ENCODE data around the gene PRR22.
"Not testable (repeated sequence)": the region's sequence is repeated elsewhere in the genome, so short reads cannot be mapped to it uniquely, and the experiment has no call there.

PRR22 gene

DNA sequence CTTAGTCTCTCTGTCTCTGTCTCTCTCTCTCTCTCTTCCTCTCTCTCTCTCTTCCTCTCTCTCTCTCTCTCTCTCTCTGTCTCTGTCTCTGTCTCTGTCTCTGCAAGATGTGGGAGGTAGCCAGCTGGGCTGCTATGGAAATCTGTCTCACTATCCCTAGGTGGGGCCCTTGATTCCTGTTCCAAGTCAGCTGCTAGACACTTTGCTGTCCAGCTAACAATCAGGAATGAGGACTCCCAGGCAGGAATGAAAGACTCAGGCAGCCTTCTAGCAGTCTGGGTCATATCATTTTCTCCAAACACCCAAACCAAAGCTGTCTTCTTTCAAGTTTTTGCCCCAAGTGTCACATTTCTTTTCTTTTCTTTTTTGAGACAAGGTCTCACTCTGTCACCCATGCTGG lies 40.9 kb downstream of the PRR22 start:
- no peak for DNase-seq (ENCODE audit: low read depth)
- no peak overlapping the region for H3K4me3 ChIP-seq (ENCODE audit: low read depth, low read length)
- TF ChIP-seq POLR2A (IDR thresholded peaks at IDR 0.05; ENCODE audit: extremely low read depth, insufficient read length) (no peak), MAX (IDR thresholded peaks at IDR 0.05; ENCODE audit: low read depth, low read length) (no peak), CTCF (IDR thresholded peaks at IDR 0.05; ENCODE audit: low read depth, low read length) (no peak), MYC (IDR thresholded peaks at IDR 0.05; ENCODE audit: low read depth, low read length) (no peak)

DNA sequence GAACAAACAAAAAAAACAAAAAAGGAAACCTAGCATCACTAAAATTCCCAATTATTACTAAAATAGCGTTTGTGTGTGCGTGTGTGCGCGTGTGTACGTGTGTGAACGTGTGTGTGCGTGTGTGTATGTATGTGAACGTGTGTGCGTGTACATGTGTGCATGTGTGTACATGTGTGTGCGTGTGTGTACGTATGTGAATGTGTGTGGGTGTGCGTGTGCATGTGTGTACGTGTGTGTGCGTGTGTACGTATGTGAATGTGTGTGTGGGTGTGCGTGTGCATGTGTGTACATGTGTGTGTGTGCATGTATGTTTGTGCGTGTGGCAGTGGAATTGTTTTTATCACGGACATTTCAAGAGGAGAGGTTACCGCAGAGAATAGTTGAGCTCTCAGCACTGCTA lies 42.5 kb downstream of the PRR22 start:
- H3K4me3 ChIP-seq (ENCODE audit: low read depth, low read length) = no peak overlapping the region
- DNase-seq (ENCODE audit: low read depth) = no peak
- TF ChIP-seq CTCF (IDR thresholded peaks at IDR 0.05; ENCODE audit: low read depth, low read length) (no peak), MAX (IDR thresholded peaks at IDR 0.05; ENCODE audit: low read depth, low read length) (no peak), POLR2A (IDR thresholded peaks at IDR 0.05; ENCODE audit: extremely low read depth, insufficient read length) (no peak), MYC (IDR thresholded peaks at IDR 0.05; ENCODE audit: low read depth, low read length) (no peak)

DNA sequence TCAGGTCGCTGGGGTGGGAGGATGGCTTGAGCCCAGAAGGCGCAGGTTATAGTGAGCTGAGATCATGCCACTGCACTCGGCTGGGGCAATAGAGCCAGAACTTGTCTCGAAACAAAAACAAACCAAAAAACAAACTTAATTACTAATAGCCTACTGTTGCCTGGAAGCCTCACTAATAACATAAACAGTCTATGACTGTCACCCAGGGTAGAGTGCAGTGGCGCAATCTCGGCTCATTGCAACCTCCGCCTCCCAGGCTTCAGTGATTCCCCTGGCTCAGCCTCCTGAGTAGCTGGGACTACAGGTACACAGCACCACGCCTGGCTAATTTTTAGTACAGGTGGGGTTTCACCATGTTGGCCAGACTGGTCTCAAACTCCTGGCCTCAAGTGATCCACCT lies 46.1 kb downstream of the PRR22 start:
- no peak overlapping the region for H3K4me3 ChIP-seq (ENCODE audit: low read depth, low read length)
- TF ChIP-seq POLR2A (IDR thresholded peaks at IDR 0.05; ENCODE audit: extremely low read depth, insufficient read length) (no peak), CTCF (IDR thresholded peaks at IDR 0.05; ENCODE audit: low read depth, low read length) (no peak), MAX (IDR thresholded peaks at IDR 0.05; ENCODE audit: low read depth, low read length) (no peak), MYC (IDR thresholded peaks at IDR 0.05; ENCODE audit: low read depth, low read length) (no peak)
- no peak for DNase-seq (ENCODE audit: low read depth)

- not testable (repeated sequence) for DNase-seq (ENCODE audit: low read depth); H3K4me3 ChIP-seq (ENCODE audit: low read depth, low read length)
Measured at GRCh38 chr19:5733172-5733571, 51.4 kb downstream of the PRR22 start.
